SU-DHL-6 (cell line): Measurements from ENCODE around the gene KRTAP10-10.
"Not testable (repeated sequence)": the region's sequence is repeated elsewhere in the genome, so short reads cannot be mapped to it uniquely, and the experiment has no call there.

Experiments
- H2AFZ ChIP-seq: fragments of 200-600 bp; sonication (generic); 2 replicates; pipeline ENCODE4 v1.6.1; 2014; ENCODE audit warnings: low read depth, mild to moderate bottlenecking, moderate library complexity, mixed read lengths, antibody characterized with exemption, low read length; ENCODE audit not compliant: severe bottlenecking
- H3F3A ChIP-seq: fragments of 200-600 bp; shearing (Covaris generic); 2 replicates; pipeline ENCODE4 v1.6.0; 2016; ENCODE audit warnings: antibody characterized with exemption, mild to moderate bottlenecking; ENCODE audit not compliant: insufficient read depth
- H3K27ac ChIP-seq: fragments of 200-600 bp; sonication (generic); 2 replicates; pipeline ENCODE4 v1.5.1; 2016; ENCODE audit warnings: low read depth, mild to moderate bottlenecking, low read length, moderate library complexity, mixed read lengths
- H3K27me3 ChIP-seq: fragments of 200-600 bp; sonication (generic), shearing (Covaris generic); 2 replicates; pipeline ENCODE4 v1.6.0; 2014; ENCODE audit warnings: mild to moderate bottlenecking, low read length
- H3K36me3 ChIP-seq: fragments of 200-600 bp; sonication (generic); 2 replicates; pipeline ENCODE4 v1.6.1; 2014; ENCODE audit warnings: mild to moderate bottlenecking, low read length, mixed read lengths
- H3K4me2 ChIP-seq: fragments of 300-600, 200-600 bp; shearing (Covaris generic), sonication (generic); 2 replicates; pipeline ENCODE4 v1.6.0; 2014; ENCODE audit warnings: low read length, low read depth, mild to moderate bottlenecking; ENCODE audit not compliant: poor library complexity, severe bottlenecking
- H3K4me3 ChIP-seq: fragments of 200-600 bp; sonication (generic); 2 replicates; pipeline ENCODE4 v1.5.1; 2014; ENCODE audit warnings: antibody characterized with exemption, low read length, mild to moderate bottlenecking, mixed read lengths; ENCODE audit not compliant: insufficient read depth, poor library complexity, severe bottlenecking
- H3K79me2 ChIP-seq: fragments of 200-600 bp; sonication (generic); 2 replicates; pipeline ENCODE4 v1.6.1; 2014; ENCODE audit warnings: mild to moderate bottlenecking, low read length, moderate library complexity; ENCODE audit not compliant: insufficient read depth
- H3K9ac ChIP-seq: fragments of 200-600 bp; sonication (generic); 2 replicates; pipeline ENCODE4 v1.7.0; 2014; ENCODE audit warnings: mild to moderate bottlenecking, low read length
- H3K9me2 ChIP-seq: fragments of 200-600 bp; sonication (generic); replicated peaks from 2 replicates; pipeline ENCODE4 v1.6.1; 2014; ENCODE audit warnings: low read length; ENCODE audit not compliant: insufficient read depth
- H3K9me3 ChIP-seq: fragments of 200-600 bp; sonication (generic); 2 replicates; pipeline ENCODE4 v1.6.1; 2014; ENCODE audit warnings: low read length, mixed read lengths; ENCODE audit not compliant: insufficient read depth
- H4K20me1 ChIP-seq: fragments of 200-600 bp; sonication (generic); 2 replicates; pipeline ENCODE4 v1.6.1; 2014; ENCODE audit warnings: low read depth, mild to moderate bottlenecking, antibody characterized with exemption, low read length, moderate library complexity, mixed read lengths
- EZH2phosphoT487 ChIP-seq: fragments of 200-600 bp; sonication (generic), shearing (Covaris generic); conservative IDR thresholded peaks from 2 replicates; pipeline ENCODE4 v1.6.1; 2018; ENCODE audit warnings: mild to moderate bottlenecking, antibody characterized with exemption, low read length, moderate library complexity, mixed read lengths
- TF ChIP-seq, protein P1 (sequence below): fragments of 200-600 bp; sonication (generic); IDR thresholded peaks from one replicate; pipeline ENCODE4 v1.5.1; 2017; ENCODE audit warnings: antibody characterized with exemption, mild to moderate bottlenecking, low read length, moderate library complexity; ENCODE audit not compliant: insufficient read depth, poor library complexity, severe bottlenecking

The KRTAP10-10 gene

DNA sequence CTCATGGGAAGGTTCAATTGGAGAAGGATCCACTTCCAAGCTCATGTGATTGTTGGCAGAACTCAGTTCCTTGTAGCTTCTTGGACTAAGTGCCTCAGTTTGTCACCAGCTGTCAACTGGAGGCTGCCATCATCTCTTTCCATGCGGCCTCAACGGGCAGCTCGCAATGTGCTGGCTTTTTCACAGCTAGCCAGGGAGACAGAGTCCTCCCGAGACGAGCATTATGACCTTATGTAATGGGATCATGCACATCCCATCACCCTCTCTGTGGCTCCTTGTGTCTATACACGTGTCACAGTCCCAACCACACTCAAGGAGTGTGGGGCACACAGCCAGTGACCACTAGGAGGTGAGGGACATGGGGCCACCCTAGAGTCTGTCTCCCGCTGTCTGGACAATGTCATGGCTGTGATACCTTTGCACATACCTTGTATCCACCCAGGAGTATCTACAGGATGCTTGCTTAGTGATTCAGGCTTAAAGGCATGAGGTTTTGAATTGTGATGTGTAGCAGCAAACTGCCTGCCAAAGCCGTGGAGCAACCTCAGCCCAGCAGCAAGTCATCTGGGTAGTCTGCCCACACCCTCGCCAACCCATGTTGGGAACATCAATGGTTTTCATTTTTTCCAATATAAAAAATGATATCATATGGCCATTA, 41.0 kb upstream of the KRTAP10-10 start:
- H3K4me3 ChIP-seq: no peak overlapping the region
- H3K27ac ChIP-seq: no peak overlapping the region
- H3K79me2 ChIP-seq: no peaks in the 10 kb centered on the region
- TF ChIP-seq EZH2phosphoT487: no peak
- TF ChIP-seq, protein P1, sequence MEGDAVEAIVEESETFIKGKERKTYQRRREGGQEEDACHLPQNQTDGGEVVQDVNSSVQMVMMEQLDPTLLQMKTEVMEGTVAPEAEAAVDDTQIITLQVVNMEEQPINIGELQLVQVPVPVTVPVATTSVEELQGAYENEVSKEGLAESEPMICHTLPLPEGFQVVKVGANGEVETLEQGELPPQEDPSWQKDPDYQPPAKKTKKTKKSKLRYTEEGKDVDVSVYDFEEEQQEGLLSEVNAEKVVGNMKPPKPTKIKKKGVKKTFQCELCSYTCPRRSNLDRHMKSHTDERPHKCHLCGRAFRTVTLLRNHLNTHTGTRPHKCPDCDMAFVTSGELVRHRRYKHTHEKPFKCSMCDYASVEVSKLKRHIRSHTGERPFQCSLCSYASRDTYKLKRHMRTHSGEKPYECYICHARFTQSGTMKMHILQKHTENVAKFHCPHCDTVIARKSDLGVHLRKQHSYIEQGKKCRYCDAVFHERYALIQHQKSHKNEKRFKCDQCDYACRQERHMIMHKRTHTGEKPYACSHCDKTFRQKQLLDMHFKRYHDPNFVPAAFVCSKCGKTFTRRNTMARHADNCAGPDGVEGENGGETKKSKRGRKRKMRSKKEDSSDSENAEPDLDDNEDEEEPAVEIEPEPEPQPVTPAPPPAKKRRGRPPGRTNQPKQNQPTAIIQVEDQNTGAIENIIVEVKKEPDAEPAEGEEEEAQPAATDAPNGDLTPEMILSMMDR: no peak
- H3K36me3 ChIP-seq: no peaks in the 10 kb centered on the region
- no peak overlapping the region for H3K9ac ChIP-seq
- H3K4me2 ChIP-seq: no peak overlapping the region
- no peaks in the 10 kb centered on the region for H4K20me1 ChIP-seq
- H3K9me3 ChIP-seq: no peaks in the 10 kb centered on the region
- no peaks in the 10 kb centered on the region for H3K9me2 ChIP-seq
- no peaks in the 10 kb centered on the region for H3K27me3 ChIP-seq
- H3F3A ChIP-seq: no peaks in the 10 kb centered on the region
- H2AFZ ChIP-seq: no peak overlapping the region

DNA sequence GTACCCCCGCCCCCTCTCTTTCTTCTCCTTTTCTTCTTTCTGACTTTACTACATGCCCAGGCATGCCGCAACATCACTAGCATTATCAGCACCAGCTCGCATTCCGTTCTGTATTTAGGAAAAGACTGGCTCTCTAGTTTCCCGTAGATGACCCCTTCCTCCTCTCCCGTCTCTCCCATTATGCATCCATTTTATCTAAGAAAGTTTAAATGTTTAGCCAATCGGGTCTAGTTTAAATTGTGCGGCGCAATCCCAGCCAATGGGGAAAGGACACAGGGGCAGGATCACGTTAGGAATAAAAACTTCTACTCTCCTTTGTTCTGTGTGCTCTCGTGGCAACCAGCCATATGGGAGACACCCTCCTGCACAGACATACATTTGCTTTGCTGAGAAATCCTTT, 39.1 kb upstream of the KRTAP10-10 start:
- Histone ChIP-seq H2AFZ (no peak overlapping the region), H3K27ac (no peak overlapping the region), H3K36me3 (no peaks in the 10 kb centered on the region), H3K27me3 (no peaks in the 10 kb centered on the region), H3K9ac (no peak overlapping the region), H4K20me1 (no peaks in the 10 kb centered on the region), H3K79me2 (no peaks in the 10 kb centered on the region), H3K9me3 (no peaks in the 10 kb centered on the region), H3K4me2 (no peak overlapping the region), H3K4me3 (no peak overlapping the region), H3F3A (no peaks in the 10 kb centered on the region), H3K9me2 (no peaks in the 10 kb centered on the region)
- TF ChIP-seq, protein P1: no peak
- TF ChIP-seq EZH2phosphoT487: no peak

DNA sequence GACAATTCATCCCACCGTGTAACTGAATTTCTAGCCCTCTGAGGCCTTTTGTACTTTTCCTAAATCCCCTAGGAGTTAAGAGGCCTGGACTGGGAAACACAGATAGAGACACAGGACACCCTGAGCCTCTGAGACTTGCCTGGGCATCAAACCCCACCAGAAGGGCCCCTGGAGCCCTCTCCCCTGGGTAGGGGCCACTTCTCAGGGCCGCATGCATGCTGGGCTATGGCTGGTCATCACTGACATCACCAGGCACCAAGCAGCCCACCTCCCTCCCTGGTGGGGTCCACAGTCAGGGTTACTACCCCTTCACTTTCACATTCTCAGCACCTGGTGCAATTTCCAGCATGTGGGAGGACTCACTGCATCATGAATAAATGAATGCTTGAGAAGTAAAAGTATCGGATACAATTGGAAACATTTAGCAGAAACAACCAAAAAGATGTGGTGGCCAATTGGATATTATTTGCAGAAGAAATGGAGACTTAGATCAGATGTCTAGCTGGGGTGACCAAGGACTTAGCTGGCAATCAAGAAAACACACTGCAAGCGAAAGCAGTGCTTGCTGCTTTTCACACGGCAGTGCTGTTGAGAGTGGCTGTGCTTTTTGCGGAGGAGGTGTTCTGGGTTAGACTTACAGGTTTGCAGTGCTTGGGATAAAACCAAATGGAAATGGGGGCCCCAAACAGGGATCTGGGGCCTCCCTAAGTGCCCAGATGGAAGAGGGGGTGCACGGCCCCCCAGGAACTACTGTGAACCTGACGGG, 37.7 kb upstream of the KRTAP10-10 start:
- TF ChIP-seq, protein P1: no peak
- TF ChIP-seq EZH2phosphoT487: no peak
- no peaks in the 10 kb centered on the region for H3K27me3 ChIP-seq
- no peaks in the 10 kb centered on the region for H3K36me3 ChIP-seq

DNA sequence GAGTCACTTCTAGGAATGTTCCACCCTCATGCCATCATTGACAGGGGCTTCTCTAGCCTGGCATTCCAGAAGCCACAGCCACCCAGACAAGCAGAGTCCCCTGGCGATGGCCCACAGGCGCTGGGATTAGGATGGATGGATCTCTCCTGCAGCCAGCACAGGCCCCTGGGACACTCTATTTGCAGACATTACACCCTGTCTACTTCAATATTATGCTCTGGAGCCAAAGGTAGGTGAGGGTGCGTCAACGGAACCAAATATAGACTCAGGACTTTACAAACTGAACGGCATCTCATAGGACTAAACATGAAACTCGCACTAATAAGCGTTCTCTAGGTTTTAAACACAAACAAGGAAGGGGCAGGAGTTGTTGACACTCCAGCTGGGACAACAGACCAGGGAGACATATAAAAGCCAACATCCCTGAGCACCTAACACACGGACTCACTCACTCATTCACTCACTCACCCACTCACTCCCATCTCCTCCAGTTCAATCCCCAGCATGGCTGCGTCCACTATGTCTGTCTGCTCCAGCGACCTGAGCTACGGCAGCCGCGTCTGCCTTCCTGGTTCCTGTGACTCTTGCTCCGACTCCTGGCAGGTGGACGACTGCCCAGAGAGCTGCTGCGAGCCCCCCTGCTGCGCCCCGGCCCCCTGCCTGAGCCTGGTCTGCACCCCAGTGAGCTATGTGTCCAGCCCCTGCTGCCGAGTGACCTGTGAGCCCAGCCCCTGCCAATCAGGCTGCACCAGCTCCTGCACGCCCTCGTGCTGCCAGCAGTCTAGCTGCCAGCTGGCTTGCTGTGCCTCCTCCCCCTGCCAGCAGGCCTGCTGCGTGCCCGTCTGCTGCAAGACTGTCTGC, 36.8 kb upstream of the KRTAP10-10 start, which contains the start of gene KRTAP10-7:
Gene KRTAP10-7 (plus strand): TSS at position 480 of the 861 bp plus-strand sequence. CDS start 25 bp downstream, at position 505.
- H3K27me3 ChIP-seq, H2AFZ ChIP-seq, H3F3A ChIP-seq: not testable (repeated sequence)

More for the DNA sequence above, 37.7 kb upstream of the KRTAP10-10 start:
- Histone ChIP-seq H3K9me3 (no peaks in the 10 kb centered on the region), H3K27ac (no peak overlapping the region), H2AFZ (no peak overlapping the region), H3K79me2 (no peaks in the 10 kb centered on the region), H3F3A (no peaks in the 10 kb centered on the region), H3K9ac (no peak overlapping the region), H3K9me2 (no peaks in the 10 kb centered on the region), H3K4me3 (no peak overlapping the region), H3K4me2 (no peak overlapping the region), H4K20me1 (no peaks in the 10 kb centered on the region)

DNA sequence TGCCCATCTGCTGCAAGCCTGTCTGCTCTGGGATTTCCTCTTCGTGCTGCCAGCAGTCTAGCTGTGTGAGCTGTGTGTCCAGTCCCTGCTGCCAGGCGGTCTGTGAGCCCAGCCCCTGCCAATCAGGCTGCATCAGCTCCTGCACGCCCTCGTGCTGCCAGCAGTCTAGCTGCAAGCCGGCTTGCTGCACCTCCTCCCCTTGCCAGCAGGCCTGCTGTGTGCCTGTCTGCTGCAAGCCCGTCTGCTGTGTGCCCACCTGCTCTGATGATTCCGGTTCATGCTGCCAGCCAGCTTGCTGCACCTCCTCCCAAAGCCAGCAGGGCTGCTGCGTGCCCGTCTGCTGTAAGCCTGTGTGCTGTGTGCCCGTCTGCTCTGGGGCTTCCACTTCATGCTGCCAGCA, 36.1 kb upstream of the KRTAP10-10 start:
- H3K27ac ChIP-seq, H3K27me3 ChIP-seq, H3K9ac ChIP-seq, H4K20me1 ChIP-seq, H3K9me3 ChIP-seq, H3K79me2 ChIP-seq, H3K4me2 ChIP-seq, H3K9me2 ChIP-seq, H3K4me3 ChIP-seq, H3F3A ChIP-seq, H2AFZ ChIP-seq, H3K36me3 ChIP-seq: not testable (repeated sequence)

More for the DNA sequence above, 36.8 kb upstream of the KRTAP10-10 start, which contains the start of gene KRTAP10-7:
- H3K9me3 ChIP-seq, H3K27ac ChIP-seq, H3K79me2 ChIP-seq, H4K20me1 ChIP-seq, H3K36me3 ChIP-seq, H3K4me3 ChIP-seq, H3K9me2 ChIP-seq, H3K9ac ChIP-seq, H3K4me2 ChIP-seq: not testable (repeated sequence)
